DMS 273 (cell line): ENCODE measurements around the gene TOX2.

ENCODE experiments used
- DNase-seq: peaks from one replicate; lab custom pipeline; 2025; ENCODE audit not compliant: unreplicated experiment; lab: John Stamatoyannopoulos, UW

TOX2 gene

GRCh38 chr20:43938932-43939761 lies 24.5 kb downstream of the TOX2 start:
- DNase-seq = peak; percentile 8

- DNase-seq = no peak
Measured at GRCh38 chr20:43939762-43940121, 25.1 kb downstream of the TOX2 start.

GRCh38 chr20:43940518-43941225 lies 26.0 kb downstream of the TOX2 start:
- no peak for DNase-seq

- DNase-seq = no peak
Measured at GRCh38 chr20:43941476-43942200, 27.0 kb downstream of the TOX2 start.

GRCh38 chr20:43942201-43942590 lies 27.5 kb downstream of the TOX2 start:
- no peak for DNase-seq

DNA sequence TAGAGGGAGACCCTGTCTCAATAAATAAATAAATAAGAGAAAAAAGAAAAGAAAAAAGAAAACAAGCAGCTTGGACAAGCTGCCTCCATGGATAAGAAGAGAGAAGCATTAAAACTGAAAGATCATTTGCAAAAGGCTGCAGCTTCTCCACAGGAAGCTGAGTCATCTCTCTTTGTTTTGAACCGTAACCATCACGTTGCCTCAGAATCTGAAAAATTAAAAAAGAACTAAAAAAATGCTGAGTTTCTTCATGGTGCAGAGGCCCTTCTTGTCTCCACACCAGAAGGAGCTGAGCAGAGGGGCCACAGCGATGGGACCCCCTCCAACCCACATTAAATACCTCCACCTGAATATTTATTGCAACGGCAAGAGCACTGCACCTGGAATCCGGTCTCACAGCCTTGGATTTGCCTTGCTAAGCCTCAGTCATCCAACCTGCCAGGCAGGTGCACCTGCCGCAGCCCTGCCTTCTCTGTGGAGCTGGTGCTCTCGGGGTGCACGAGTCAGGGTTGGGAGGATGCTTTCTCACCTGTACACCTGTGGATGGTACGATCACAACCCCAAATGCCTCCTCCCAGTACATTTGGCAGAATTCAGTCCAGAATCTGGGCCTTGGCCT lies 28.1 kb downstream of the TOX2 start:
- DNase-seq = no peak

DNA sequence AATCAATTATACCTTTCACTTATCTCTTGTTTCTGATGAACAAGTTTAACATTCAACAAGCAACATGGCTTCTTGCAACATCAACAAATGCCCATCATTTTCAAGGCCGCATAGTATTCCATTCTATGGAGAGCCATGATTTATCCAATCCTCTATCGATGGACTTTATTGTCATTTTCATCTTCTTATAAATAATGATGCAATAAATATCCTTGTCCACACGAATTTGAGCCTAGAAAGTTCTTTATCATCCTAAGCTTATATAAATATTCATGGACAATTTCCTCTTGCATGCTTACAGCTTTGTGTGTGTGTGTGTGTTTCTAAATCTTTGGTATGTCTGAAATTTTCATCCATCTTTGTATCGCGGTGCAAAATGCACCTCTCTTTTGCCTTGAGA lies 29.1 kb downstream of the TOX2 start:
- no peak for DNase-seq

DNA sequence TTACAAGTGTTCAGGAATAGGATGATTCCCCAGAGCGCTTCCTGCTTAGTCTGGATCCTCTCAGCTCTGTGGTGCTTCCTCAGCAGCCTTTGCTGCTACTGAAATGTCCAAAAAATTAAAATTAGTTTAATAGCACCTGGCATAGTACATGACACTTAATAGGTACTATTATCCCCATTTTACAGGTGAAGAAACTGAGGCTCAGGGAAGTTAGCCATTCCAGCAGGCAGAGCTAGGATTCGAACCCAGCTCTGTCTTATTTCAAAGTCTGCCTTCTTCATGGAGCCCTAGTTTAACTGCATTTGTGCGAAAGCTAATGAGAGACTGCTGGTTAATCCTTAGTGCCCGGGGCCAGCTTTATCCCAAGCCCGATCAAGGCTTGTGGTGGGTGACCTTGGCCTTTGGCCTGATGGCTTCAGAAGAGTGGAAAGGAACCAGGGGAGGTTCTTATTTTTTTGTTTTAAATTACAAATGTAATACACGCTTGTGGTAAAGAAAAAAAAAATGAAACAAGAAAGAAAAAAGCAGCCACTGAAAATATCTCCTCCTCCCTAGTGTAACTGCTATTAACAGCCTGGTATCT lies 30.1 kb downstream of the TOX2 start:
- DNase-seq = no peak

- no peak for DNase-seq
Measured at GRCh38 chr20:43945391-43946205, 30.9 kb downstream of the TOX2 start.

DNA sequence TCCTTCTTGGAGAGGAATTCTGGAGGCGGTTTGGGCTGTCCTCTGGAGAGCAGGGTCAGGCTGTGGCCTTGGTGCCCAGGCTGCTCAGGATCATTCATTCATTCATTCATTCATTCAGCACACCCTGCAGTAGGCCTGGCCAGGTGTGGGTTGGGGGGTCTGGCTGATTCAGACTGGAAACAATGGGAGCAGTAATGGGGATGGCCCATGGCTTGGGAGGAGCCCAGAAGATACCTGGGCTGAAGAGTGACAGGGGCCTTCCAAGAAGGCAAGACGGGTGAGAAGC lies 31.5 kb downstream of the TOX2 start:
- DNase-seq = no peak

- no peak for DNase-seq
Measured at GRCh38 chr20:43946659-43947315, 32.1 kb downstream of the TOX2 start.

DNA sequence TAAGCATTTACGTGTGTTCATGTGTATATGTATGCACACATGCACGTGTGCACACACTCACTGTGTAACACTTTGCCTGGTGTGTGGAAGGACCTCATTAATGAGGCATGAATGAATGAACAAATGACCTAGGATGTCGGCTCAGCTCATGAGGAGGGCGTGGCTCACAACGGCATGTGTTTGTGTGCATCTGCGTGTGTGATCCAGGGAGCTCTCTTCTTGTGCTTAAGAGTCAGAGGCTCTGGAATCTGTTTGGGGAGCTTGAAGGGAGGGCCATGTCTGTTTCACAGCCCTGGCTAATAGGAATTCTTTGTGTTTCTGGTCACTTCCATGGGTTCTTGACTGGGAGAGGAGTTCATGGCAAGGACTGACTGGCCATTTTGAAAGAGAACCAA lies 32.7 kb downstream of the TOX2 start:
- DNase-seq = no peak

GRCh38 chr20:43948455-43948854 lies 33.8 kb downstream of the TOX2 start:
- no peak for DNase-seq

DNA sequence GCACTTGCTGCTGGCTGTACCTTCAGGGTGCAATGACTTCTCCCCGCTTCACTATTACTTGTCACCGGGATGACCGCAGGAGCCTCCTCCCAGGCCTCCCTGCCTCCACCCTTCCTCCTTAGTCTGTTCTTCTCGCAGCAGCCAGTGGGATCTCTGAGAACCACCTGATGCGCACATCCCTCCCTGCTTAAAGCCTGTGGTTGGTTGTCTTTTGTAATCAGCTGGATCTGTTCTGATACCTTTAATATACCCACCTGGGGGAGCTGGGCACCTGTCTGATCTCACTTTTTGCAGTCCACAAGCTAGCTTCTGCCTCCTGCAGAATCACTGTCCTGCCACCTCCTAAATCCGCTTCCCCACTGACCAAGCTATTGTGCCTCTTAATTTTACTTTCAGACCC lies 34.6 kb downstream of the TOX2 start:
- DNase-seq = no peak

GRCh38 chr20:43949741-43950618 lies 35.3 kb downstream of the TOX2 start:
- no peak for DNase-seq

GRCh38 chr20:43953919-43954592 lies 39.4 kb downstream of the TOX2 start:
- DNase-seq = peak; percentile 8

DNA sequence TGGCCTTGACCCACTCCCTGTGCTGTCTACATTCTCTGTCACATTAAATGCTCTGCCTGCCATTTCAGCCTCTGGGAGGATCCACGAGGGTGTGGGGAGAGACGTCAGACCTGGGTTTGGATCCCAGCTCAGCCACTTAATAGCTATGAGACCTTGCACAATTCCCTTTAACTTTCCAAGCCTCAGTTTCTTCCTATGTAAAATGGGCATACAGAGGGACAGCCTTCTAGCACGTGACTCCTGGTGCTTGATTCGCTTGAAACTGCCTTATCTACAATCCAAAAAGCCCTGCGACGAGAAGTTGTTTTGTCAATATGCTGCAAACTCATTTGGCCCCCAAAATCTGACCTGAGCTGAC lies 40.0 kb downstream of the TOX2 start:
- DNase-seq = no peak

- peak; percentile 26 for DNase-seq
Measured at GRCh38 chr20:43955062-43955749, 40.6 kb downstream of the TOX2 start.
